HG03097 (cell line): ENCODE measurements around the gene CTTNBP2NL.
"Not testable (repeated sequence)": the region's sequence is repeated elsewhere in the genome, so short reads cannot be mapped to it uniquely, and the experiment has no call there.

Experiments
- ATAC-seq: cut with Tn5 transposase; IDR thresholded peaks from one replicate; pipeline ENCODE4 v1.9.1; 2021; ENCODE audit not compliant: unreplicated experiment, low FRiP score

CTTNBP2NL gene

DNA sequence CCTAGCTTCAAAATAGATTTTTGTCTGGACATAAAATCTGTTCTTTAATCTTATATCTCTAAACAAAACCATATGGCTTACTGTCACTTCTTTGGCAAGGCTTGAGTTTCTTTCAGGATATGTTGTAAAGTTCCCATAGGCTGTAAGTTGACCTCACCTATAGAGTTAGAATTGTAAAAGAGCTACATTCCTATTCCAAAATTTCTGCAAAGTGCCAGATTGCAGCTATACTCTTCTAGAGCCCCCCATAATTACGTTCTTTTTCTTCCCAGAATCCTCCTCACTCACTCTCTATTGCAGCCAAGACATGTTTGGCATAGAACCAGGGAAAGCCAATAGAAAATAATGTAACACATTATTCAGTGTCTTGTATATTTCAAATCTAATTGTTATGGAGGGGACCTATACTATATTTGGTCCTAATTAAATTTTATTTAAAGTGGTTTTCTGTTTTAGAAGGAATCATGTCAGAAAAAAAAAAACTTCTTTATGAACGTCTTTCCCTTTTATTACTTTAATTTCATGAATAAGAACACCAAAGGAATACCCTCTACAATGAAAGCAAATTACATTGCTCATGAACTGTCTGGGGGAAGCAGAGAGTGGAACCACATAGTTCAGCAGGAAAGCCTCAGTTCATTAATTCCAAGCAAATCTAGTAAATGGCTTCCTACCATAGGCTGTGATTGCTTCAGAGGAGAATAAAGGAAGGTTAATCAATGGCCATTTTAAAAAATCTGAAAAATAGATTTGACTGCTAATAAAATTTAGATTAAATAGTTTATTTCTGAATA, 22.3 kb downstream of the CTTNBP2NL start:
- ATAC-seq = no peak

DNA sequence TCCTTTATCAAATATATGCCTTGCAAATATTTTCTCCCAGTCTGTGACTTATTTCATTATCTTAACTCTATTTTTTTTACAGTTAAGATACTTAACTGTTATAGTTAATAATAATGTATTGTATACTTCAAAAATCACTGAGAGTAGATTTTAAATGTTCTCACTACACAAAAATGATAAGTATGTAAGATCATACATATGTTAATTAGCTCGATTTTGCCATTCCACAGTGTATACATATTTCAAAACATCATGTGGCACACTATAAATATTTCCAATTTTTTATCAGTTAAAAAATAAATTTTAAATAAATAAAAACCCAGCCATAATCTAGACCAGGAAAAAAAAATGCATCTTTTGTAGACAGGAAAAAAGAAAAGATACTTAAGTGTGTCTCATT, 27.2 kb downstream of the CTTNBP2NL start:
- no peak for ATAC-seq

DNA sequence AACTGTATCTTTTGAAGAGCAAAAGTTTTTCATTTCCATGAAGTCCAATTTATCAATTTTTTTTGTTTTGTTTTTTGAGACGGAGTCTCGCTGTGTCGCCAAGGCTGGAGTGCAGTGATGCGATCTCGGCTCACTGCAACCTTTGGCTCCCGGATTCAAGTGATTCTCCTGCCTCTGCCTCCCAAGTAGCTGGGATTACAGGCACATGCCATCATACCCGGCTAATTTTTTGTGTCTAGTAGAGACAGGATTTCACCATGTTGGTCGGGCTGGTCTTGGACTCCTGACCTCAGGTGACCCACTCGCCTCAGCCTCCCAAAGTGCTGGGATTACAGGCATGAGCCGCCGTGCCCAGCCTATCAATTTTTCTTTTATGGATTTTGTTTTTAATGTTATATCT, 27.7 kb downstream of the CTTNBP2NL start:
- not testable (repeated sequence) for ATAC-seq

DNA sequence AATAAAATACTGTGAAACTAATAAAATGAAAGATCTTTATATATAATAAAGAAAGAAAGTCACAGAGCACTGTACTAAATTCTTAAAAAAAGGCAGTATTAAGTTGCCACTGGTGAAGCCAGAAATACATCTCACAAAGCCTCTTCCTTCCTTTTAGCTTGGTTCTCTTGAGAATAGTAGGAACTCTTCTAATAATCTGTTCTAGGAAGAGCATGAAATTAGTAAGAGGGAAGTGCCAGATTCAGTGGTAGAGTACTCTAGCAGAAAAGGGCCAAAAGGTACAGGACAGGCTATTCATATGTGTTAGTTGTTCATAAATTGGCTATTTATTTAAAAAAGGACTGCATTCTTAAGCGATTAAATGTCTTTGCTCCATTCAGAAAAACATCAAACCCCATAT, 33.7 kb downstream of the CTTNBP2NL start:
- ATAC-seq = no peak

DNA sequence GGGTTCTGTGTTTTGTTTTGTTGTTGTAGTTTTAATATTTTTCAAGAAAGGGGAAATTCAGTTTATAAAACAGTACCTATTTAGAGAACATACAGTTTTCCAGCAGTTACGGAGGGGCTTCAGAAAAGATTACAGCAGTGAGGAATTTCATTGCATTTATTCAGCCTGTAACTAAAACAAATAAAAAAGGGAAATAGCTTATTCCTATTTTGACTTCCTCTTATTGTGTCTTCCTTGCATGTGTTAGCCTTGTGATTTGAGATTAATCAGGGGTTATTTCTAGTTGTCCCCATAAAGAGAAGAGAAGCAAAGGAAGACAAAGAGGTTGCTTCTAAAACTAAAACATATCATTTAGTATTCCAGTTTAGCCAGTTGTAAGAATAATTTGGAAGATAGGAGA, 35.0 kb downstream of the CTTNBP2NL start:
- ATAC-seq = no peak

DNA sequence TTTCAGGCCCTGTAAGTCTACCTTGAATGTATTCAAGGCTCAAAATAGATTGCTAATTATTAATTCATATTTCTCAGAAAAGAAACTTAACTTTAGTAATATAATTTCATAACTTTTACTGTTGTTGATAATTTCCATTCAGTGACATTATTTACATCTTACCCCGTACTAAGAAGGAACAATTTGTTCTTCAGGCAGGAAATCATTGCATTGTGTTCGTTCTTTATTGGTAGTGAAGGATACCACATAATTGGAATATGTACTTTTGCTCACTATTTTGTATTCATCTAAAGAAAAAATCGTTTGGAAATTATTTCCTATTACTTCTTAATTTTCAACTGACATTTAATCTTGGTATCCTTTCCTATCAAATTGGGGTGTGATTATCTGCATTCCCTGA, 39.4 kb downstream of the CTTNBP2NL start:
- ATAC-seq = no peak

DNA sequence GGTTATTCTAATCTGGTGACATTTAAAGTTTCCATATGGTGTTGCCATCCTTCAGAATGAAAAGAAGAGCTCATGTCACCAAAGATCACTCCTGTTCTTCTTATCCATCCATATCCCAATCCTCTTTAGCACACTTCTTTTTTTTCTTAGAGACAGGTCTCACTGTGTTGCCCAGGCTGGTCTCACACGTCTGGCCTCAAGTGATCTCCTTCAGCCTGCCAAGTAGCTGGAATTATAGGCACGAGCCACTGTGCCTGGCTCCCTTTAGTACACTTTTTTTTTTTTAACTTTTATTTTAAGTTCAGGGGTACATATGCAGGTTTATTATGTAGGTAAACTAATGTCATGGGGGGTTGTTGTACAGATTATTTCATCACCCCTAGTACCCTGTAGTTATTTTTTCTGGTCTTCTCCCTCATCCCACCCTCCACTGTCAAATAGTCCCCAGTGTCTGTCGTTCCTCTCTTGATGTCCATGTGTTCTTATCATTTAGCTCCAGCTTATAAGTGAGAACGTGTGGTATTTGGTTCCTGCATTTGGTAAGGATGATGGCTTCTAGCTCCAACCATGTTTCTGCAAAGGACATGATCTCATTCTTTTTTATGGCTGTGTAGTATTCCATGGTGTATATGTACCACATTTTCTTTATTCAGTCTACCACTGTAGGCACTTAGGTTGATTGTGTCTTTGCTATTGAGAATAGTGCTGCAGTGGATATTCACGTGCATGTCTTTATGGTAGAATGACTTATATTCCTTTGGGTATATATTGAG, 40.6 kb downstream of the CTTNBP2NL start:
- no peak for ATAC-seq

DNA sequence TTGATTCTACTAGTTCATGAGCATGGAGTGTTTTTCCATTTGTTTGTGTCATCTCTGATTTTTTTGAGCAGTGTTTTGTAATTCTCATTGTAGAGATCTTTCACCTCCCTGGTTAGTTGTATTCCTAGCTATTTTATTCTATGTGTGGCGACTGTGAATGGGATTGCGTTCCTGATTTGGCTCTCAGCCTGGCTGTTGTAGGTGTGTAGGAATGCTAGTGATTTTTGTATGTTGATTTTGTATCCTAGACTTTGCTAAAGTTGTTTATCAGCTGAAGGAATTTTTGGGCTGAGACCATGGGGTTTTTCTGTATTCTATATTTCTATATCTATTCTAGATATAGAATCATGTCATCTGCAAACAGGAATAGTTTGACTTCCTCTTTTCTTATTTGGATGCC, 42.1 kb downstream of the CTTNBP2NL start:
- ATAC-seq = not testable (repeated sequence)

DNA sequence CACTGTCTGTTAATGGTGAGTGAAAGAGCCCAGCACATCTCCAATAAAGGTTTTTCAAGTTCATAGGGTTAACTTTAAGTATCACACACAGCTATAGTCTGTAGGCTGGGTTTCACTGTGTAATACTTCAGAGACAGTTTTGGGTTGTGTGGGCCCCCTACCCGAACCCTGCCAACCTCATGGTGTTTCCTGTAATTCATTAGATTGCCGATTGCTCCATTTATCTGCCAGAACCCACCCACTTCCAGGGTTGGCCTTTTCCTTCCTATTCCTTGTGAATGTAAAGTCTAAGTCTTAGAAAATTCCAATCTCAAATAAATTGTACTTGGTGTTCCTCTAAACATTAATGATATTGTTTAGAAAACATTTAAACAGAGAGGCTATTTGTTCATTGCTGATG, 43.6 kb downstream of the CTTNBP2NL start:
- no peak for ATAC-seq

DNA sequence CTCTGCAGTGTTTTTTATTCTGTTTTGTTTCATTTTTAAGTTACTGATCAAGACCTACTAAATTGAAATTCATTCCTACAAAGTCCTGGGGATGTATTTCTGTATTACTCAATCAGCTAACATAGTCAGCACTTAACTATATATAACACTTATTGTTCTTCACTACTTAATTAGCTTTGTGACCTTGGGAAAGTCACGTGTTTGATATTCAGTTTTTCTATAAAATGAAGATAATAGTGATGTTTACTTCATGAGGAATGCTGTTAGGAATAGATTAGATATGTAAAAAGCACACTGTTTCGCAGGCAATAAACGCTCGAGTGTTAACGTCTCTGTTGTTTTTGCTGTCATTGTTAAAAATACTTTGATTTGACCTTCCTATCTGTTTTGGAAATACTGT, 44.6 kb downstream of the CTTNBP2NL start:
- ATAC-seq = no peak

DNA sequence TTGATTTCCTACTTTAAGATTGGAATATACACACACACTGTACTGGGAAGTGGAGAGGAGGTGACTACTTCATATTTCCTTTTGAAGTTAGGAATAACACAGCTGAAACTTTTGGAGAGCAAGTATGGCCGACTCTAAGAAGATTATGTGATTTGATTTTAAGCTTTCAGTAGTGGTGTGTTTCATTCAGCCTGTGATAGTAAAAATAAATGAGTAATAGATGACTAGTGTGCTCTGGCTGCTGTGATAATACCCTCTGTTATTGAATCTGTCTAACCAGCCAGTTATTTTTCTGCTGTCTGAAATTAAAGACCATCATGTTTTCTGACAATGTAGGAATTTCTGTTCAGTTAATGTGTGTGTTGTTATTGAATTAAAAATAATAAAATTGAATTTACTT, 48.3 kb downstream of the CTTNBP2NL start:
- ATAC-seq = no peak

DNA sequence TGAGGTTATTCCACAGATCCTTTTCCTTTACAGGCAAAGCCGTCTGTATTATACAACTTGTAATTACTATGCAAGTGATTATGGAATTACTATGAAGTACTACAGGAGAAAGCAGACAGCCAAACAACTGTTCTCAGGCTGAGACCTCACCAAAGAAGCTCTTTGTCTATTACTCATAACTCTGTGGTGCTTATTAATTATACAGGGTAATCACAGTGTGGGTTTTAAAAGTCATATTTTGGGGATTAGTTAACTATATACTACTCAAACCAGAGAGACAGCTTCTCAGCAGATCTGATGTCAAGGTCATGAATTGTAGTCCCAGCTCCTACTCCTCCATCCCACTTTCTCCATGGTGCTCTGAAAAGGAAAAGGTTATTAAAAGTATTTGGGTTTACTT, 49.6 kb downstream of the CTTNBP2NL start:
- ATAC-seq = no peak

DNA sequence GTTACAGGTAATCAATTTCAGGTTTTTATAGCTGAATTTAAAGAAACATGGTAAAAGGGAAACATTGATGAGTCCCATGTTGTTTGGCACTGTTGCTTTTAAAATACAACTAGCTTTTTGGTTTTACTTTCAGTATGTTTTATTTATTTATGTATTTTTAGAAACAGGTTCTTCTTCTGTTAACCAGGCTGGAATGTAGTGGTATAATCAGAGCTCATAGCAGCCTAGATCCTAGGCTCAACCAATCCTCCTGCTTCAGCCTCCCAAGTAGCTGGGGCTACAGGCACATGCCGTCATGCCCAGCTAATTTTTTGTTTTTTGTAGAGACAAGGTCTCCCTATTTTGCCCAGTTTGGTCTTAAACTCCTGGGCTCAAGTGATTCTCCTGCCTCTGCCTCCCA, 50.4 kb downstream of the CTTNBP2NL start:
- ATAC-seq = no peak

DNA sequence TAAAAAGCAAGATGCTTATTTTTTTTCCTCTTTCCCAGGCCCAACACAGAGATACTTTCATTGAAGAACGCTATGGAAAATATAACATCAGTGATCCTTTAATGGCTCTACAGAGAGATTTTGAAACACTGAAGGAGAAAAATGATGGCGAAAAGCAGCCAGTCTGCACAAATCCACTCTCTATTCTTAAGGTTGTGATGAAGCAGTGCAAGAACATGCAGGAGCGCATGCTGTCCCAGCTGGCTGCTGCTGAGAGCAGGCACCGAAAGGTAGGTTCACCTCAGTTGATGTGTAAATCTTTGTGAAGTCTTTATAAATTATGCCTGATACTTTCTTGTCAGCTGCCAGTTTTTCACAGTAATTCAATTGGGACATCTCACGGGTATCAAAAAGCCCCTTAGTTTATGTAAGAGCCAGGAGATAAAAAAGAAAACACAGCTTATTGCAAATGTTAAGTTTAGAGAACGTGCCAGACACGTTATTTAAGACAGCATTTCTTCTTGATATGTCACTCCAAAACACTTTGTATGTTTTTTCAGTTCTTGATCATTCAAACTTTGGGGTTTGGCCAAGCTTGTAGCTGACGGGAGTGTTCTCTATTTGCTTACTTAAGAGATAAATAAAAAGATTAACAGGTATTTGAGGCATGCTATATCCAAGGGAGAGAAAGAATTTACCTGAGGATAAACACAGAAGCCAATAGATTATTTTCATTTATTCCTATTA, 53.1 kb downstream of the CTTNBP2NL start:
- no peak for ATAC-seq

DNA sequence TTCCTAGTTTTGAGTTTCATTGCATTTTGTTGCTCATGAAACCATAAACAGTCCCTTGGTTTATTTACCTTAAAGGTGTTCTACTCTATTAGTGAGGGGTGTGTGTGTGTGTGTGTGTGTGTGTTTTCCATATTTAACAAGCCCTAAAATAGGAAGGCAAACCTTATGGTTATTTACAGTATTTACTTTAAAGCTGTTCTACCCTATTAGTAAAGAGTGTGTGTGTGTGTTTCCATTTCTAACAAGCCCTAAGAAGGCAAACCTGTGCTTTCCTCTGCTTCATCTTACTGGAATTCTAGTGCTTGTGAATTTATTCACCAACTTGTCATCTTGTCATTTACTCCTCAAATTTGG, 53.6 kb downstream of the CTTNBP2NL start:
- ATAC-seq = no peak

DNA sequence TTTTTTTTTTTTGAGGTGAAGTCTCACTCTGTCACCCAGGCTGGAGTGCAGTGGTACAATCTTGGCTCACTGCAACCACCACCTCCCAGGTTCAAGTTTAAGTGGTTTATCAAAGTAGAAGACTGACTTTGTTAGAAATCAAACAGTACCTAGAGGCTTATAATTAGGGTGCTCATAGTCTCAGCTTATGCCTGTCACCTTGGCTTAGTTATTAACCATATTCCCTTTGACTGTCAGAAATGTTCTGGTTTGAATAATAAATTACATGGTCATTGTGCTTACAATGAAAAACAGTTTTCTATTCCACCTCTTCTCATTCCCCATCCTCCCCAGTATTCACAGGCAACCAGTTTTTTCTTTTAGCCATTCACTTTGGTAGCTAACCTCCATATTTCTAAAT, 54.8 kb downstream of the CTTNBP2NL start:
- ATAC-seq = no peak

DNA sequence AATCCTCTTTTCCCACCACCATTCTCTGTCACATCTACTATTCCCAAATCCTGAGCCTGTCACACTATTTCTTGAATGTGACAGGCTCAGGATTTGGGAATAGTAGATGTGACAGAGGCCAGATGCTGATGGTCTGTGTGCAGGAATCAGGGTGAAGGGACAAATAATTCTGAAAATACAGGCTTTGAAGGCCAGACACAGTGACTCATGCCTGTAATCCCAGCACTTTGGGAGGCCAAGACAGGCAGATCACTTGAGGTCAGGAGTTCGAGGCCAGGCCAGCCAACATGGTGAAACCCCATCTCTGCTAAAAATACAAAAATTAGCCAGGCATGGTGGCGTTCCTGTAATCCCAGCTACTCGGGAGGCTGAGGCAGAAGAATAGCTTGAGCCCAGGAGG, 55.3 kb downstream of the CTTNBP2NL start:
- ATAC-seq = not testable (repeated sequence)

DNA sequence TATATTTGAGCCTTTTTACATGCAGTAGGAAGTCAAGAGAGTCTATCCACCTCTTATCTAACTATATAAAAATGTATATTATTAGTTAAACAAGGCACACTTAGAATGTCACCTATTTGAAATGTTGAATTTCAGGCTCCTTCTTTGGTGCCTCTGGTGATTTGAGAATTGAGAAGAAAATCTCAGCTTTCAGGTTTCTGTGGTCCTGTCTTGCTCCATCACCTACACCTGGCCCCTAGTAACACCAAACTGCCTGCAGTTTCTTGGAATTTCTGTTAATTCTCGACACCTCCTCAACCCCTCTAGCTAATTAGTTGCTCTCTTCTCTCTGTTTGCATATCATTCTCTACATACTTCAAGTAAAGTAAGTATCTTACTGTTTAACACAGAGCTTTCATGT, 57.9 kb downstream of the CTTNBP2NL start:
- ATAC-seq = no peak

DNA sequence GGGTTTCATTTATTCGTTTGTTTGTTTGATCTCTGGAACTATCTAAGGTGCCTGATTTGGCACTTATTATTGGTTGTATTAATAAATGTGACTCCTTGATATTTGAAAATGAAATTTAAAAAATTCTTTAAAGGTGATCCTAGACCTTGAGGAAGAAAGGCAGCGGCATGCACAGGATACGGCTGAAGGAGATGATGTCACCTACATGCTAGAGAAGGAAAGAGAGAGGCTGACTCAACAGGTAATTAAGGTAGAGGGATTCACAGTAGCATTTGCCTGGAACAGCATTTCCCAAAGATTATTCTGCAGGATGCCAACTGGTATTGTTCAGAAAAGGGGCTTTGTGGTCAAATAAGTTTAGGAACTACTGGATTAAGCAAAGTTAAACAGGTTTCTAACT, 58.3 kb downstream of the CTTNBP2NL start:
- ATAC-seq = no peak

DNA sequence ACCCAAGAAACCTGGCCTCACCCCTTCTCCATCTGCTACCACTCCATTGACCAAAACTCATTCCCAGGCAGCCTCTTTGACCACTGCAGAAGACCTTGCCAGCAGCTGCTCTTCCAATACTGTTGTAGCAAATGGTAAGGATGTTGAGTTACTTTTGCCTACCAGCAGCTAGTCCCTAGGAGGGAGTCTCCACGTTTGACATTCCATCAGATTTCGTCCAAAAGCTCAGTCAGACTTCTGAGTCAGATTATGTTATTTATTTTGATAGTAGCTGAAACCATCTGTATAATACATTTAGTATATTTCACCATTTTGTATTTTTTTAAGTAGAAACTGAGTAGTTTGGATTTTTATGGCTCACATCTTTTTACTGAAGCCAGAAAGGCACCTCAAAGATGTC, 61.2 kb downstream of the CTTNBP2NL start:
- no peak for ATAC-seq

DNA sequence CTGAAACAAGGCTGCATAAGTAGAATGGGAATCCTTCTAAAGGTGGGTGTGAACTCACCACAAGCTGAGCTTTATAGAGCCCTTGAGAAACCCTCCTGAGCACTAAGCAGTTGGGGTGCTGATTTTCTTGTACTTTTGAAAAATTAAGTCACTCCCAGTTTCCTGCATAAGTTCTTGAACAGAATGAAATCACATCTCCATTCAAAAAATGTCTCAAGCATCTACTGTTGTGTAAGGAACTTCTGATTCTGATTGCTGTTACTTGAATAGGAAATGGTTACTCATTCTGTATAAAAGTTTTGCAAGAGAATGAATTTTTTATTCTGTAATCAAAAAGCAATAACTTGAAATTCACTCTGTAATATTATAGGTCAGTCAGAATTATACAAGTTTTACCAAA, 61.9 kb downstream of the CTTNBP2NL start:
- ATAC-seq = no peak

DNA sequence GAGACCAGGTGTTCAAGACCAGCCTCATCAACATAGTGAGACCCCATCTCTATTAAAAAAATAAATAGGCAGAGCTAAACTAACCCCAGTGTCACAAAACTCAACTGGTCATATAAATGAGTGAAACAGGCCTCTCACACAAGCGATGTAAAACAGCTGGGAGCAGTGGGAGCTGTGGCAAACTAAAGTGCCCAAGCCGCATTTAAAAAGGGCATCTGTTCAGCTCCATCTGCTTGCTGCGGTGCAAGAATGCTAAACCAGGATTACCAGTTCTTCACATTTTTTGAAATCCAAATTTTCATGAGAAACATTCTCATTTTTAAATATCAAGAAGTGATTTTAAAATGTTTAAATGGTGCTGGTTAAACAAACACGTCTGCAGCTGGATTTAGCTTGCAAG, 62.7 kb downstream of the CTTNBP2NL start:
- no peak for ATAC-seq
